OCI-LY3 (cell line): ENCODE data around the gene TAX1BP1.

Source experiments
- CTCF ChIP-seq: fragments of 200-600, 300-600 bp; sonication (generic); IDR thresholded peaks from 2 replicates; pipeline ENCODE4 v1.5.1; 2014; ENCODE audit warnings: antibody characterized with exemption, low read length, low read depth
- EZH2phosphoT487 ChIP-seq: fragments of 200-600 bp; shearing (Covaris generic); IDR thresholded peaks from 2 replicates; pipeline ENCODE4 v1.6.1; 2018; ENCODE audit warnings: antibody characterized with exemption, mixed run types, low read depth

DNA sequence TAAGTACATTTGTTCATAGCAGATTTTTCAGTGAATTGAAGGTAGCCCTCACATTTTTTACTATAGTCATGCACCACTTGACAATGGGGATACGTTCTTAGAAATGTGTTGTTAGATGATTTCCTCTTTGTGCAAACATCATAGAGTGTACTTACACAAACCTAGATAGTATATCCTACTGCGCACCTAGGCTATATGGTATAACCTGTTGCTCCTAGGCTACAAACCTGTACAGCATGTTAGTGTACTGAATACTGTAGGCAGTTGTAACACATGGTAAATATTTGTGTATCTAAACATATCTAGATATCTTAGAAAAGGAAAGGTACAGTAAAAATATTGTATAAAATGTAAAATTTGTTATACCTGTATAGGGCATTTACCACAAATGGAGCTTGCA lies 41.2 kb downstream of the TAX1BP1 start:
- TF ChIP-seq CTCF (no peak), EZH2phosphoT487 (no peak)
